Keratinocyte (primary cell): Measurements from ENCODE around the gene SYCE3. TPM values are rescaled to one million over a fixed set of nuclear protein-coding genes. Genes with fewer than 3 reads are reported as not detected.

ENCODE experiments used
- DNase-seq: peaks from one replicate; pipeline ENCODE4 v3.0.0-alpha.2; 2011; ENCODE audit warnings: low read depth, missing footprints, low spot score
- FAIRE-seq: peaks from 2 replicates; lab custom pipeline; 2011; peaks lifted over from hg19 to GRCh38; lab: Jason Lieb, UNC
- H2AFZ ChIP-seq: 2 replicates; pipeline ENCODE4 v1.6.0; 2012; ENCODE audit warnings: low read length, control low read depth, inconsistent platforms; ENCODE audit not compliant: control insufficient read depth
- H3K27ac ChIP-seq: 2 replicates; pipeline ENCODE4 v1.5.1; 2011; ENCODE audit warnings: low read length; ENCODE audit not compliant: control insufficient read depth, insufficient read depth
- H3K27me3 ChIP-seq: 3 replicates; pipeline ENCODE4 v1.6.0; 2011; ENCODE audit warnings: low read length; ENCODE audit not compliant: control insufficient read depth, insufficient read depth; ENCODE audit errors: extremely low read depth
- H3K36me3 ChIP-seq, 2 experiments: 2 replicates in 1 of 2; 3 replicates in 1 of 2; pipeline ENCODE4 v1.5.1; 2011; ENCODE audit warnings: low read length in 2 of 2, mild to moderate bottlenecking in 1 of 2; ENCODE audit not compliant: control insufficient read depth in 2 of 2, insufficient read depth in 2 of 2; ENCODE audit errors: extremely low read depth in 1 of 2
- H3K4me1 ChIP-seq: 3 replicates; pipeline ENCODE4 v1.5.1; 2011; ENCODE audit warnings: low read length; ENCODE audit not compliant: control insufficient read depth, insufficient read depth; ENCODE audit errors: extremely low read depth
- H3K4me2 ChIP-seq: 3 replicates; pipeline ENCODE4 v1.6.0; 2011; ENCODE audit warnings: low read depth, low read length; ENCODE audit not compliant: control insufficient read depth, insufficient read depth; ENCODE audit errors: extremely low read depth
- H3K4me3 ChIP-seq, 3 experiments: fragments of 200-600 bp in 1 of 3; sonication (generic) in 1 of 3; 2 replicates in 2 of 3; 3 replicates in 1 of 3; pipeline ENCODE4 v1.5.1; 2011 to 2016; ENCODE audit warnings: low read length in 3 of 3, mild to moderate bottlenecking in 3 of 3, control low read depth in 2 of 3, inconsistent platforms in 1 of 3, low read depth in 1 of 3, mixed read lengths in 1 of 3, mixed run types in 1 of 3, moderate library complexity in 1 of 3; ENCODE audit not compliant: control insufficient read depth in 2 of 3, insufficient read depth in 2 of 3; ENCODE audit errors: extremely low read depth in 1 of 3
- H3K79me2 ChIP-seq: 2 replicates; pipeline ENCODE4 v1.6.0; 2012; ENCODE audit warnings: low read length; ENCODE audit not compliant: control insufficient read depth, insufficient read depth
- H3K9ac ChIP-seq: 3 replicates; pipeline ENCODE4 v1.6.0; 2011; ENCODE audit warnings: low read length; ENCODE audit not compliant: control insufficient read depth, insufficient read depth; ENCODE audit errors: extremely low read depth
- H3K9me1 ChIP-seq: 3 replicates; pipeline ENCODE4 v1.6.0; 2011; ENCODE audit warnings: low read length; ENCODE audit not compliant: control insufficient read depth, insufficient read depth; ENCODE audit errors: extremely low read depth
- H3K9me3 ChIP-seq: 2 replicates; pipeline ENCODE4 v1.5.1; 2012; ENCODE audit warnings: low read depth, low read length; ENCODE audit not compliant: control insufficient read depth
- H4K20me1 ChIP-seq: 3 replicates; pipeline ENCODE4 v1.6.0; 2011; ENCODE audit warnings: low read length; ENCODE audit not compliant: control insufficient read depth, insufficient read depth; ENCODE audit errors: extremely low read depth
- CTCF ChIP-seq, 3 experiments: IDR thresholded peaks in 1 of 3; conservative IDR thresholded peaks in 1 of 3; optimal IDR thresholded peaks in 1 of 3; 2 replicates in 2 of 3; 3 replicates in 1 of 3; pipeline versions ENCODE3 to v1.5.1; 2011; ENCODE audit warnings: low read length in 3 of 3, mild to moderate bottlenecking in 3 of 3, moderate library complexity in 2 of 3, control low read depth in 1 of 3, inconsistent platforms in 1 of 3; ENCODE audit not compliant: insufficient read depth in 2 of 3; ENCODE audit errors: extremely low read depth in 1 of 3
- EZH2 ChIP-seq: IDR thresholded peaks from one replicate; pipeline ENCODE4 v1.6.1; 2012; ENCODE audit warnings: inconsistent platforms, mild to moderate bottlenecking, low read length, moderate library complexity
- dilution Hi-C: fragments of 300-500 bp; cut with MboI; formaldehyde crosslinking; loops from one replicate; pipeline ENCODE4 v1.7.0; 2020; ENCODE audit warnings: low sequenced_read_pairs; ENCODE audit not compliant: extremely low pct_ligation_motif_present
- polyA plus RNA-seq, 5 experiments: library from polyadenylated mRNA; depleted of rRNA in 3 of 5; stranded (reverse) in 3 of 5; stranded (forward) in 1 of 5; unstranded in 1 of 5; fragments of >200 nt; gene quantifications; 1 replicate in 1 of 5; 2 replicates in 3 of 5; 3 replicates in 1 of 5; pipeline versions ENCODE4 v1.2.1 to v1.2.3, GENCODE V29; 2011 to 2012; ENCODE audit warnings: missing spikeins in 2 of 5, low read depth in 1 of 5, low replicate concordance in 1 of 5

The SYCE3 gene
- polyA plus RNA-seq, 1 donor (not counting 4 experiments of a cell fraction or from before 2014, with no cell fraction given): 0.17 TPM

- H3K9me3 ChIP-seq: no peaks in the 10 kb centered on the region
- H3K4me2 ChIP-seq: no peak overlapping the region
- H3K27me3 ChIP-seq: peaks cover 11% of the 10 kb centered on the region
- H3K4me3 ChIP-seq: no peak overlapping the region
- H3K4me1 ChIP-seq: peaks cover 7% of the 10 kb centered on the region
- no peaks in the 10 kb centered on the region for H3K9me1 ChIP-seq
- FAIRE-seq: no peak
- H3K27ac ChIP-seq: no peak overlapping the region
- no peak overlapping the region for H3K9ac ChIP-seq
- dilution Hi-C loops: no loop called here
- no peaks in the 10 kb centered on the region for H3K79me2 ChIP-seq
- TF ChIP-seq CTCF (optimal IDR thresholded peaks at IDR 0.05 in 1 of 3, IDR thresholded peaks at IDR 0.05 in 1 of 3, conservative IDR thresholded peaks at IDR 0.05 in 1 of 3; ENCODE audit: extremely low read depth in 1 of 3, insufficient read depth in 2 of 3, low read length in 3 of 3) (no peak), EZH2 (no peak)
- H3K36me3 ChIP-seq: peaks cover 0 to 2% of the 10 kb centered on the region in 2 experiments
- DNase-seq: no peak
- no peak overlapping the region for H2AFZ ChIP-seq
- H4K20me1 ChIP-seq: no peaks in the 10 kb centered on the region
These were observed 29.6 kb downstream of the SYCE3 start for GRCh38 chr22:50532824-50533796.

DNA sequence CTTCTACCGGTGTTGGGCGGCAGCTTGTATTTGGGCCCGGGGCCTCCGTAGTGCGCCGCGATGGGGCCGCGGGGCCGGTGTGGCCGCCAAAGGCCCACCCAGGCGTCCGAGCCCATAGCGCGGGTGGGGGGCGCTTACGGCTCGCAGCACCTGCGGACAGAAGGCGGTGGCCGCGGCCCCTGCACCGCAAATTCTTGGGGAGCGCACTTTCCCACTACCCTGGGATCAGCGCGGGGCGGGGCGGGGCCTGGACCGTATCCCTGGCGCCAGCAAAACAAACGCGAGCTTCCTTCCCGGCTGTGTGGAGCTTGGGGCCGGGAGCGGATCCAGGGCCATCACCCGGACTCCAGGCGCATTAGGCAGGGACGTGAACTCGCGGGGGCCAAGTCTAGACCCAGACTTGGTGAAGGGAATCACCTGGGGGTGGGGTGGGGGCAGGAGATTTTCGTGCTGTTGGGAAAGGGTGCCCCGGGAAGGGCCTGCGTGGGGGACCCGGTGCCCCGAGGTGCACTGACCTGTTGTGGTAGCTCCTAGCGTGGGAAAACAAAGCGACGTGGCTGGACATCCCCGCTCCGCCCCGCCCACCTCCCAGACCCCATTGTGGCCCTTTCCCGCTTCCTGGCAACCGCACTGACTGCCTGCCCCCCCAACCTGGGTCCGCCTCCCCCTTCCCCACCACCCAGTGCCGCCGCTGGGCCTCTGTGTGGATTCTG, 30.6 kb downstream of the SYCE3 start:
- FAIRE-seq (no peak), DNase-seq (no peak)
- Histone ChIP-seq H3K9me1 (no peaks in the 10 kb centered on the region), H3K9ac (peak overlapping the region; percentile 90), H3K27me3 (peaks cover 11% of the 10 kb centered on the region), H3K27ac (peak overlapping the region; percentile 40), H3K9me3 (no peaks in the 10 kb centered on the region), H4K20me1 (no peaks in the 10 kb centered on the region), H3K4me2 (peak overlapping the region; percentile 85), H2AFZ (peak overlapping the region; percentile 12), H3K79me2 (no peaks in the 10 kb centered on the region), H3K36me3 (peaks cover 0 to 2% of the 10 kb centered on the region in 2 experiments), H3K4me3 (peak overlapping the region; percentile 50 to 79 (median 58)), H3K4me1 (peaks cover 5% of the 10 kb centered on the region)
- dilution Hi-C loops: no loop called here
- TF ChIP-seq EZH2 (no peak), CTCF (optimal IDR thresholded peaks at IDR 0.05 in 1 of 3, IDR thresholded peaks at IDR 0.05 in 1 of 3, conservative IDR thresholded peaks at IDR 0.05 in 1 of 3; ENCODE audit: extremely low read depth in 1 of 3, insufficient read depth in 2 of 3, low read length in 3 of 3) (no peak)
